BE2C (cell line): ENCODE data around the gene SPCS2.
"Not testable (repeated sequence)": the region's sequence is repeated elsewhere in the genome, so short reads cannot be mapped to it uniquely, and the experiment has no call there.

Source experiments
- DNase-seq: peaks from one replicate; pipeline ENCODE4 v3.0.0-alpha.2; 2020
- H3K27me3 ChIP-seq: fragments of 250-450 bp; sonication (Bioruptor Pico); 2 replicates; pipeline ENCODE4 v1.5.1; 2020; ENCODE audit warnings: mild to moderate bottlenecking
- H3K36me3 ChIP-seq: fragments of 250-450 bp; sonication (Bioruptor Pico); 2 replicates; pipeline ENCODE4 v1.5.1; 2020; ENCODE audit warnings: mild to moderate bottlenecking
- H3K4me1 ChIP-seq: fragments of 250-450 bp; sonication (Bioruptor Pico); 2 replicates; pipeline ENCODE4 v1.5.1; 2020
- H3K4me3 ChIP-seq: 2 replicates; pipeline ENCODE4 v1.5.1; 2011; ENCODE audit warnings: low read depth, low read length
- H3K9me3 ChIP-seq: fragments of 250-450 bp; sonication (Bioruptor Pico); 2 replicates; pipeline ENCODE4 v1.5.1; 2020
- CTCF ChIP-seq: IDR thresholded peaks from 2 replicates; pipeline ENCODE4 v1.5.1; 2012; ENCODE audit warnings: mild to moderate bottlenecking, low read depth, low read length

SPCS2 gene

GRCh38 chr11:75011357-75011756 is 62.3 kb downstream of the SPCS2 start:
- Histone ChIP-seq H3K9me3 (no peaks in the 10 kb centered on the region), H3K36me3 (peaks cover 14% of the 10 kb centered on the region), H3K4me3 (no peak overlapping the region), H3K4me1 (no peaks in the 10 kb centered on the region), H3K27me3 (no peaks in the 10 kb centered on the region)
- TF ChIP-seq CTCF: no peak
- no peak for DNase-seq

GRCh38 chr11:75011872-75012271 is 62.8 kb downstream of the SPCS2 start:
- Histone ChIP-seq H3K4me3 (no peak overlapping the region), H3K9me3 (no peaks in the 10 kb centered on the region), H3K4me1 (no peaks in the 10 kb centered on the region), H3K27me3 (no peaks in the 10 kb centered on the region), H3K36me3 (peaks cover 10% of the 10 kb centered on the region)
- DNase-seq: no peak
- no peak for TF ChIP-seq CTCF

- H3K9me3 ChIP-seq: no peaks in the 10 kb centered on the region
- peaks cover 3% of the 10 kb centered on the region for H3K36me3 ChIP-seq
- no peak overlapping the region for H3K4me3 ChIP-seq
- H3K4me1 ChIP-seq: no peaks in the 10 kb centered on the region
- DNase-seq: no peak
- TF ChIP-seq CTCF: no peak
- no peaks in the 10 kb centered on the region for H3K27me3 ChIP-seq
Measured at GRCh38 chr11:75013051-75013450, 64.0 kb downstream of the SPCS2 start.

- TF ChIP-seq CTCF: no peak
- H3K36me3 ChIP-seq: peaks cover 3% of the 10 kb centered on the region; the same call in 1 of the 2 replicates
- no peaks in the 10 kb centered on the region for H3K4me1 ChIP-seq
- DNase-seq: no peak
- no peaks in the 10 kb centered on the region for H3K27me3 ChIP-seq
- H3K9me3 ChIP-seq: no peaks in the 10 kb centered on the region
- H3K4me3 ChIP-seq: no peak overlapping the region
Measured at GRCh38 chr11:75014129-75014528, 65.1 kb downstream of the SPCS2 start.

- not testable (repeated sequence) for H3K4me3 ChIP-seq, DNase-seq, H3K36me3 ChIP-seq, H3K27me3 ChIP-seq, H3K9me3 ChIP-seq
- peaks cover 12% of the 10 kb centered on the region for H3K4me1 ChIP-seq
Measured at GRCh38 chr11:75019200-75019599, 70.1 kb downstream of the SPCS2 start.

- H3K36me3 ChIP-seq, H3K4me3 ChIP-seq, DNase-seq, H3K27me3 ChIP-seq, H3K9me3 ChIP-seq: not testable (repeated sequence)
- H3K4me1 ChIP-seq: peaks cover 22% of the 10 kb centered on the region
Measured at GRCh38 chr11:75020328-75020727, 71.3 kb downstream of the SPCS2 start.

- H3K4me3 ChIP-seq: no peak overlapping the region
- H3K36me3 ChIP-seq: no peaks in the 10 kb centered on the region
- H3K4me1 ChIP-seq: peaks cover 32% of the 10 kb centered on the region
- no peaks in the 10 kb centered on the region for H3K9me3 ChIP-seq
- no peak for DNase-seq
- no peak for TF ChIP-seq CTCF
- no peaks in the 10 kb centered on the region for H3K27me3 ChIP-seq
Measured at GRCh38 chr11:75022296-75022695, 73.2 kb downstream of the SPCS2 start.
